HG03103 (cell line): ENCODE results near the gene TPSG1.
"Not testable (repeated sequence)": the region's sequence is repeated elsewhere in the genome, so short reads cannot be mapped to it uniquely, and the experiment has no call there.

Source experiments
- ATAC-seq: cut with Tn5 transposase; IDR thresholded peaks from one replicate; pipeline ENCODE4 v1.9.1; 2021; ENCODE audit warnings: low read depth; ENCODE audit not compliant: unreplicated experiment

The TPSG1 gene

GRCh38 chr16:1257561-1258224 is 32.6 kb upstream of the TPSG1 start:
- ATAC-seq: no peak

GRCh38 chr16:1256874-1257322 is 31.8 kb upstream of the TPSG1 start:
- no peak for ATAC-seq

- ATAC-seq: not testable (repeated sequence)
Observed at GRCh38 chr16:1256296-1256873, 31.3 kb upstream of the TPSG1 start.

- not testable (repeated sequence) for ATAC-seq
Observed at GRCh38 chr16:1255276-1256122, 30.4 kb upstream of the TPSG1 start, which contains the start of gene TPSD1. TPSD1 (plus strand) TSS chr16:1256069; CDS start chr16:1256281, 212 bp downstream.

- ATAC-seq: not testable (repeated sequence)
Observed at GRCh38 chr16:1254821-1255220, 29.8 kb upstream of the TPSG1 start.

- not testable (repeated sequence) for ATAC-seq
Observed at GRCh38 chr16:1253701-1254364, 28.8 kb upstream of the TPSG1 start.

GRCh38 chr16:1249031-1249755 is 24.1 kb upstream of the TPSG1 start:
- ATAC-seq: not testable (repeated sequence)

- ATAC-seq: not testable (repeated sequence)
Observed at GRCh38 chr16:1247903-1248537, 23.0 kb upstream of the TPSG1 start.

GRCh38 chr16:1245452-1246020 is 20.5 kb upstream of the TPSG1 start:
- ATAC-seq: no peak

GRCh38 chr16:1244881-1245280 is 19.8 kb upstream of the TPSG1 start:
- no peak for ATAC-seq

- not testable (repeated sequence) for ATAC-seq
Observed at GRCh38 chr16:1243907-1244850, 19.1 kb upstream of the TPSG1 start.

GRCh38 chr16:1243363-1243762 is 18.3 kb upstream of the TPSG1 start:
- ATAC-seq: not testable (repeated sequence)

- not testable (repeated sequence) for ATAC-seq
Observed at GRCh38 chr16:1241081-1241480, 16.0 kb upstream of the TPSG1 start.

GRCh38 chr16:1240436-1240835 is 15.4 kb upstream of the TPSG1 start, which contains the start of gene TPSAB1:
TPSAB1 (plus strand) TSS chr16:1240705; CDS start chr16:1240939, 234 bp downstream.
- ATAC-seq: not testable (repeated sequence)

- not testable (repeated sequence) for ATAC-seq
Observed at GRCh38 chr16:1239575-1239974, 14.5 kb upstream of the TPSG1 start.

GRCh38 chr16:1238909-1239308 is 13.8 kb upstream of the TPSG1 start:
- not testable (repeated sequence) for ATAC-seq

GRCh38 chr16:1237990-1238389 is 12.9 kb upstream of the TPSG1 start:
- ATAC-seq: no peak

GRCh38 chr16:1236659-1237058 is 11.6 kb upstream of the TPSG1 start:
- ATAC-seq: not testable (repeated sequence)
